ENCODE measurements around the gene GEMIN5.

GEMIN5 gene

DNA sequence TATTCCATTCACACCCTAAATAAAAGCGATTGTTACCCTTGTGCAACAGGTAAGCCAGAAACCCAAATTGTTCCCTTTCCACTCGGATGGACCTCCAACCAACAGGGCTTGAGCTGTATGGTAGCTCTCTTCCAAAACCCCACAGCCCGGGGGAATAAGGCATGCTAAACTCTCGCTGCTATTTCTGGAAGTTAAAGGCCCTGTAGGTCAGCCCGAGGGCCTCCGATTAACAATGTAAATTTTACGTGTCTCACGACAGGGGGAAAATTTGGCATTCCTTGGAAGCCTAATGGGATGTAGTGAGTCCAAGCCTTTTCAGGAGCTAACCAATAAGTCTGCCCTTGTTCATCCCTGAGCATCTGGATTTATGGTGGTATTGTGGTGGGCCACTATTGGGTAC lies 53.6 kb downstream of the GEMIN5 start:
- no peak overlapping the region for H3K4me3 ChIP-seq (ENCODE audit: low read depth, low read length)
- TF ChIP-seq, protein P1, sequence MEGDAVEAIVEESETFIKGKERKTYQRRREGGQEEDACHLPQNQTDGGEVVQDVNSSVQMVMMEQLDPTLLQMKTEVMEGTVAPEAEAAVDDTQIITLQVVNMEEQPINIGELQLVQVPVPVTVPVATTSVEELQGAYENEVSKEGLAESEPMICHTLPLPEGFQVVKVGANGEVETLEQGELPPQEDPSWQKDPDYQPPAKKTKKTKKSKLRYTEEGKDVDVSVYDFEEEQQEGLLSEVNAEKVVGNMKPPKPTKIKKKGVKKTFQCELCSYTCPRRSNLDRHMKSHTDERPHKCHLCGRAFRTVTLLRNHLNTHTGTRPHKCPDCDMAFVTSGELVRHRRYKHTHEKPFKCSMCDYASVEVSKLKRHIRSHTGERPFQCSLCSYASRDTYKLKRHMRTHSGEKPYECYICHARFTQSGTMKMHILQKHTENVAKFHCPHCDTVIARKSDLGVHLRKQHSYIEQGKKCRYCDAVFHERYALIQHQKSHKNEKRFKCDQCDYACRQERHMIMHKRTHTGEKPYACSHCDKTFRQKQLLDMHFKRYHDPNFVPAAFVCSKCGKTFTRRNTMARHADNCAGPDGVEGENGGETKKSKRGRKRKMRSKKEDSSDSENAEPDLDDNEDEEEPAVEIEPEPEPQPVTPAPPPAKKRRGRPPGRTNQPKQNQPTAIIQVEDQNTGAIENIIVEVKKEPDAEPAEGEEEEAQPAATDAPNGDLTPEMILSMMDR (IDR thresholded peaks at IDR 0.05; ENCODE audit: borderline replicate concordance, insufficient read depth, low read depth, low read length), result no peak

DNA sequence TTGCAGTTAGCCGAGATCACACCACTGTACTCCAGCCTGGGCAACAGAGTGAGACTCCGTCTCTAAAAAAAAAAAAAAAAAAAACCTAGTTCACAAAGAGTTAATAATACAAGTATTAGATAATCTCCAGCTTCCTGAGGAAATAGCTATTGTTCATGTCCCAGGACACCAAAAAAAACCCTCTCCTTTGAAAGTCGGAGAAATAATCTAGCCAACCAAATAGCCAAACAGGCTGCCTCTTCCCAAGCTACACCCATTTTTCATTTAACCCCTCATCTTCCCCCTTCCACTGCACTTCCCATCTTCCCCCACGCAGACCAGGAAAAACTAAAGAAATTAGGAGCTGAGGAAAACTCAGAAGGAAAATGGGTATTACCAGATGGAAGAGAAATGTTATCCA lies 56.0 kb downstream of the GEMIN5 start:
- TF ChIP-seq, protein P1 (IDR thresholded peaks at IDR 0.05; ENCODE audit: borderline replicate concordance, insufficient read depth, low read depth, low read length), result no peak

DNA sequence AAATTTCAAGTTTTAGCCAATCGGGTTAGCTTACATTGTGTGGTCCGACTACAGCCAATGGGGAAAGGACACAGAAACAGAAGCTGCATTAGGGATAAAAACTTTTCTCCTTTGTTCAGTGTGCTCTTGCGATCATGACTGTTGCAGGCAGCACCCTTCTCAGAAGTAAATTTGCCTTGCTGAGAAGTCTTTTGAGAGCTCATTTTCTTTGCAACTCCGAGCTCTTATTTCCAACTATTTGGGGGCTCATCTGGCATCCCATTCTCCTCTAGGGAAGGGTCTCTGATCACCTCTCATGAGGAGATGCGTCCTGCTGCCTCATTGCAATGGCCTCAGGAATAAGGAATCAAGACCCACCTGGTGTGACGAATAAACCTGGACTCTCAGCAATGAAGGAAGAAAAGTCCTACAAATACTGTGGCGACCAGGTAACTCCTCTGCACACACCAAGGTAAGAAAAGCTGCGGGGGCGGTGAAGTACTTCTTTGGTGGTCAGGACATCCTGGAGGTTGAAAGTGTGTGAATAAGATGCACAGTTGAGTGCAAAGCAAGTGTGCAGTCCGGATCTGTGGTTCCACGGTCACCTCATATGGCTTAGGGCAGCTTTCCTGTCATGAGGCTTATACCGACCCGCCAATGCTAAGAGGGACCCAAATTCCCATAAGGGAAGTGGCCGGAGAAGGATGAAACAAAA lies 59.2 kb downstream of the GEMIN5 start:
- TF ChIP-seq, protein P1 (IDR thresholded peaks at IDR 0.05; ENCODE audit: borderline replicate concordance, insufficient read depth, low read depth, low read length), result no peak
- no peak overlapping the region for H3K4me3 ChIP-seq (ENCODE audit: low read depth, low read length)

More for the DNA sequence above, 56.0 kb downstream of the GEMIN5 start:
- no peak overlapping the region for H3K4me3 ChIP-seq (ENCODE audit: low read depth, low read length)

DNA sequence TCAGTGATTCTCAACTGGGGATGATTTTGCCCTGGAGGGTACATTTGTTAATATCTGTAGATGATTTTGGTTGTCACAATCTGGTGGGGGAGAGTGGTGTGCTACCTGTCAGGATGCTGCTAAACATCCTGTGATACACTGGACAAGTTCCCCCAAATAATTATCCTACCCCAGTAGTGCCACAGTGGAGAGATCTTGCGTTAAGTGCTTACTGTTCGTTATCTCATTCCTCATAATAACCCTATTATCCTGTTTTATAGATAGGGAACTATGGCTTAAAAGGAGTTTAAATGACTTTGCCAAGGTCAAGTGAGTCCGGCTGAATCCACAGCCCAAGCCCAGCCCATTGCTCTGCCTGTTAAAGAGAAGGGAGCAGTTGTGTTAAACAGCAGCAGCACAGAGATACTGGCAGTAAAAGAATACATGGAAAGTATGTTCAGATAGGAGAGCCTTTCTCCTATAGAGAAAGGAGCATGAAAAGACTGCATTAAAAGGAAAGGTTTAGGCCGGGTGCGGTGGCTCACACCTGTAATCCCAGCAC lies 64.2 kb downstream of the GEMIN5 start:
- H3K4me3 ChIP-seq (ENCODE audit: low read depth, low read length), result no peak overlapping the region
- TF ChIP-seq, protein P1 (IDR thresholded peaks at IDR 0.05; ENCODE audit: borderline replicate concordance, insufficient read depth, low read depth, low read length), result no peak

DNA sequence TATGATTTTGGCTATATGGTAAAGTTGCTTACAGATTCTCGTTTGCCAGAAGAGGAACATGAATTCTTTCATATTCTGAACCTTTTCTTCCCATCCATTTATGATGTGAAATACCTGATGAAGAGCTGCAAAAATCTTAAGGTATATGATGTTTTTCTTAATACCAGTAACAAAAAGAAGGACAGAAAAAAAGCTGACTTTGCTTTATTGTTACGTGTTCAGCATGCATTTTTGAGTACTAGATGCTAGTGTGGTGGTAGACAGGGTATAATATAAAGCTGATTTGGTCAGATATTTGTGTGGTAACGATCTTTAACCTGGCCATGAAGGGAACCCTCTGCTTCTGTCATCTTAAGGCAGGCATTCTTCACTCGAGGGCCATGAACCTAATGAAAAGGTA lies 66.3 kb downstream of the GEMIN5 start:
- TF ChIP-seq, protein P1 (IDR thresholded peaks at IDR 0.05; ENCODE audit: borderline replicate concordance, insufficient read depth, low read depth, low read length), result no peak
- H3K4me3 ChIP-seq (ENCODE audit: low read depth, low read length), result no peak overlapping the region

DNA sequence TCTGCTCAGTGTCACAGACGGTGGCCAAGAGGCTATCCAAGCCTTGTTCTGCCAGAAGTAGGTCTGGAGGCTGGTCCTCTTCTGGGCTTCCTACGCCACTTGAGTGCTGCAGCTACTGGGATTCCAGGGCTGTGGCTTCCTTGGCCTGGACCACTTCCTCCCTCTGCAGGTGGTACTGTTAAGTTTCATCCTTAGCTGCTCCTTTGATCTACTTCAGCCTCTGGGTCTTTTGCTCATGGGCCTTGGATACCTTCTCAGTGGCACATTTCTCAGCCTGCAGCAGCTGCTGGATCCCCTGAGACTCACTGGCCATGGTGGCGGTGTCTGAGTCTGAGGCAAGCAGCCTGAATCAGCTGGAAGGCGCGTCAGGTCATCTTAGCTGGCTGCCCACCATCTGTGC lies 69.3 kb downstream of the GEMIN5 start:
- no peak overlapping the region for H3K4me3 ChIP-seq (ENCODE audit: low read depth, low read length)
- TF ChIP-seq, protein P1 (IDR thresholded peaks at IDR 0.05; ENCODE audit: borderline replicate concordance, insufficient read depth, low read depth, low read length), result no peak

DNA sequence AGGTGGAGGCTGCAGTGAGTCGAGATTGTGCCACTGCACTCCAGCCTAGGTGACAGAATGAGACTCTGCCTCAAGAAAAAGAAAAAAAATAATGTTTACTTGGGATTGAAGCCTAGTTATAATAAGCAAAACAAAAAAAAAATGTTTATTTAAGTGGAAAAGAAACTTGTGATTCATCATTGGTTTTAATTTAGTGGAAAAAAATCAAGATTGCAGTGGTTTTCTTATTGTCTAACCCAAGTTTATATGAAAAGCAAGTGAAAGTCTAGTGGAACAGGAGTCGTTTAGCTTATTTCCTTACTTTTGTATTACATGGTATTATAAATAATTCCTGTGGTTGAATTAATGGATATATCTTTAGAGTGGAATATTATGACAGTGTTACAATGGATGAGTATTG lies 71.2 kb downstream of the GEMIN5 start:
- TF ChIP-seq, protein P1 (IDR thresholded peaks at IDR 0.05; ENCODE audit: borderline replicate concordance, insufficient read depth, low read depth, low read length), result no peak
- no peak overlapping the region for H3K4me3 ChIP-seq (ENCODE audit: low read depth, low read length)

Measured in GM12875 (cell line).